GOT3 (cell line): Measurements from ENCODE around the gene SLC22A1.
"Not testable (repeated sequence)": the region's sequence is repeated elsewhere in the genome, so short reads cannot be mapped to it uniquely, and the experiment has no call there.

Source experiments
- DNase-seq: peaks from one replicate; lab custom pipeline; 2025; ENCODE audit warnings: mixed read lengths; lab: John Stamatoyannopoulos, UW

SLC22A1 gene

DNA sequence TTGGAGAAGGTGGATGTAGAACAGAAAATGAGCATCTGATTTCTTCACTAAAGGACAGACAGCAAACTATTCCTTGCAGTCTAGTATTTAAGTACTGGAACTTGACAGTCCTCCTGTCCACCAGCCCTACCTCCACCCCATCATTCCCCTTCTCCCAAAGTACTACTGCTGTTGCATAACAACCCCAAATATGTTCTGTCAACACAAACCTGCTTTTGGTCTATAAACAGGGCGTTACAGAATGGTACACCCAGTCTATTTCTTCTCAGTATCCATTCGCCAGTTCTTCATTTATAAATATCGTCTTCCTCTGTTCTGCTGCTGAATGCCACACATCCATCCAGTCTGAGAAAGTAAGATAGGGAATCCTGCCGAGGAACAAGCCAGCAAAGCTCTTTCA lies 27.7 kb upstream of the SLC22A1 start:
- no peak for DNase-seq

DNA sequence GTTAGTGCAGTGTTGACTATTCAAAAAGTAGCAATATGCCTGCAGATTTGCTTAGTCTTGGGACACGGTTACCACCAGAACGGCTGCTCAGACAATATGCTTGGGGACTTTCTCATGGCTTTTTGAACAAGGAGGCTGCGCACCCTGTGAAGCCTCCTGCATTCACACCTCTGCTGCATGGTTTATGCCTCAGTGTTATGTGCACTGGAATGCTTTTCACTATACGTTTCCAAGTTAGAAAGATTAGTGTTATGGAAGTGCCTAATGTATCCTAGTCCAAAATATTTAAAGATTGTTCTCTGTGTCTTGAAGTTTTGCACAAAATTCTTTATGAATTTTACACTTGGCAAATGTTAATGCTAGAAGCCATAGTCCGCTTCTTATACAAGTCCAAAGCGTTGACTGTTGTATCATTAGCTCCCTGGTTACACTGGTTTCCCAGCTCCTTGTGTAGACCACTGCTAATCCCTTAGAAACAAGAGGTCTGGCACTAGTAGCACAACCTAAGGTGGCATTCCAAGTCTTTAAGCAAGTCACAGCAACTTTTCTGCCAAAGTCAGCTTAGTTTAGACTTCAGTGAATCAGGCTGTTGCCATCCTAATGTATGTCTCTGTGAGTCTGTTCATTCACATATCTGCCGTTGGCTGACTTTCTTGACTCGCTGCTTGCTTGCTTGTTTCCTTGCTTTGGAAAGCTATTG lies 26.3 kb upstream of the SLC22A1 start:
- DNase-seq: no peak

DNA sequence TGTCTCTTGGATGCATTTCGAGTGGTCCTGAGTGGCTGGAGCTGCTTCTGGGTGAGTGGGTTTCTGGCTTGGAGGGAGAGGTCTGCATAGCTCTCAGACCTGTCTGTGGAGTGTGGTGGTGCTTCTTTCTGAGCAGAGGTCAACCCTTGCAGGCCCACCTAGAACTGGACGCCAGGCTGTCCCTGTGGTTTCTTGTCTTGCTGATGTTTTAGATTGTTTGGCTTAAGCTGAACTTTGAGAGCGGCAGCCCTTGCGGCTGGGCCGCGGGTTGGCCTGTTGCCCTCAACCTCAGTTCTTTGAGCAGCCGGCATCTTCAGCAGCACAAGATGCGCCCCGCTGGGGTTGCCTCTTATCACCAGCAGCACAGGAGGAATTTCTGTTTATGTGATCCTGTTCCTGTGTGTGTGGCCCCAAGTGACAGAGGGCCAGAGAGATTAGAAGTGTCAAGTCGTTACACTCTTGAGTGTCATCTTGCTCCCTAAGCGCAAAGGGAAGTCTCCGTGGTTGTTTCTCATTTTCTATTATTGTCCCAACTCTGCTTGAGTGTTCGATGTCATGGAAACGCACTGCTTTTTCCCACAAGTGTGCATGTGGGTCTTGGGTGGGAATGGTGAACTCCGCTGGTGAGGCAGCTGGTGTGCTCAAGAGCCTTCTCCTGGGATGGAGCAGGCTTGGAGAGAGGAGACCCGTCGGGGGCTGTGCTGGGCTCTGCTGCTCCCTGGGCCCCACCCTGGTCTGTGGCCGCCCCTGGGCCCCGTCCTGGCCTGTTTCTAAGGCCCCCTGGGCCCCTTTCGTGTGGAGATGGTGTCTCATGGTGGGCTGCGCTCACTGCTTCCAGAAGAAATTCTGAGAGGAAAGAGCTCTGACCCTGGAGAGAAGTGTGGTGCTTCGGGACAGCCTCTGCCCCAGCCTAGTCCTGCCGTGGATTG lies 20.1 kb upstream of the SLC22A1 start:
- no peak for DNase-seq

DNA sequence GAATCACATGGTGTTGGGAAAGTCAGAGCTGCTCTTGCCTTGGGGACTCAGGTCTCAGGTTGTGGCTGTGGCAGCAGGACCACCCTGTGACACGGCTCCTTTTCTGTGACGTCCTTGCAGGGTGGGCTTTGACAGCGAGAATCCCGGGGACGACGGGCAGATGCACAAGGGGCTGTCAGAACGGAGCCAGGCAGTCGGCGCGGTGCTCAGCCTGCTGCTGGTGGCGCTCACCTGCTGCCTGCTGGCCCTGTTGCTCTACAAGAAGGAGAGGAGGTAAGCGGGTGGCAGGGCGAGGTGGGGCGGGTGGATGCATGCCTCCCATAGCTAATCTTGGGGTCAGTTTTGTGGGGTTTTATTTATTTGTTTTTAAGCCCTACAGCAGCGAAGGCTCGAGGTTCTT lies 19.2 kb upstream of the SLC22A1 start:
- DNase-seq: no peak

DNA sequence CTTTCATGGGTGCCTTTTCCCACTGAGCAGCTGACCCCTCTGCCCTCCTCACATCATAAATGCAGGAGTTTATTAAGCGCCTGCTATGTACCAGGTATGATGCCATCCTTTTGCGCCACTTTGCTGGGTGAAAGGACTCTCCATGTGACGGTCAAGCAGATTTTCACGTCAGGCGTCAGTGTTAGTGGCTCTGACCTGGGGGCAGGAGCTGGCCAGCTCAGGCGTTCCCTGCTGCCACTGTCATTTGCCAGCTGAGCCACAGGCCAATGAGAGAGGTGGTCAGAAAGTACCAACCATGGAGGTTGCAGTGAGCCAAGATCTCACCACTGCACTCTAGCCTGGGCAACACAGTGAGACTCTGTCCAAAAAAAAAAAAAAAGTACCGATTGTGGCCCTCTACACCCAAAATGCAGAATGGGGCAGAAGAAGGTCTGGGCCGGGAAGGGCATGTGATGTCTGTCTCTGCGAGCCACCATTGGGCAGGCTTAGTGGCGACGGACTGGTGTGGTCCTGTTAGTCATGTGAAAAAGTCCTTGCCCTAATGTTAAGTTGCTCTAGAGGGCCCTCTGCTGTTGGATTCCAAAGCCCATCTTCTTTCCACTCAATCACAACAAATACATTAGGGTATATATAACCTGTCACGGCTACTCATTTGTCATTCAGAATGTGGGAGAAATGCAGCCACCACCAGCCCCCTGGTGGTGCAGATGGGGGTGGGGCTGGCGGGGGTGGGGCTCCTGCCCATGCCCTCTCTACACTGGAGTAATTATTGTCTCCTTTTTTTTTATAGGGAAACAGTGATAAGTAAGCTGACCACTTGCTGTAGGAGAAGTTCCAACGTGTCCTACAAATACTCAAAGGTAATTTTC lies 18.4 kb upstream of the SLC22A1 start:
- no peak for DNase-seq

DNA sequence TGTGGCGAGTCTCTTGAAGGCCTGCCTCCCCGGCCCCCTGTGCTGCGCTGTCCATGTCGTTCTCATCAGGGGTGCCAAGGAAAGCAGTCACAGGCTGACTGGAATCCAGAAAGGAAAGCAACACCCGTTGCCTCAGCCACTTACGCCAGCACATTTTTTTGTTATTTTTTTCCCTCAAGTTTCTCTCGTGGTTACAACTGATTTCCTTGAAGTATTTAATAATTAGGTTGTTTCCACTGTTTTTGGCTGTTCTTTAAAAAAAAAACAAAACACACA lies 17.9 kb upstream of the SLC22A1 start:
- no peak for DNase-seq

DNA sequence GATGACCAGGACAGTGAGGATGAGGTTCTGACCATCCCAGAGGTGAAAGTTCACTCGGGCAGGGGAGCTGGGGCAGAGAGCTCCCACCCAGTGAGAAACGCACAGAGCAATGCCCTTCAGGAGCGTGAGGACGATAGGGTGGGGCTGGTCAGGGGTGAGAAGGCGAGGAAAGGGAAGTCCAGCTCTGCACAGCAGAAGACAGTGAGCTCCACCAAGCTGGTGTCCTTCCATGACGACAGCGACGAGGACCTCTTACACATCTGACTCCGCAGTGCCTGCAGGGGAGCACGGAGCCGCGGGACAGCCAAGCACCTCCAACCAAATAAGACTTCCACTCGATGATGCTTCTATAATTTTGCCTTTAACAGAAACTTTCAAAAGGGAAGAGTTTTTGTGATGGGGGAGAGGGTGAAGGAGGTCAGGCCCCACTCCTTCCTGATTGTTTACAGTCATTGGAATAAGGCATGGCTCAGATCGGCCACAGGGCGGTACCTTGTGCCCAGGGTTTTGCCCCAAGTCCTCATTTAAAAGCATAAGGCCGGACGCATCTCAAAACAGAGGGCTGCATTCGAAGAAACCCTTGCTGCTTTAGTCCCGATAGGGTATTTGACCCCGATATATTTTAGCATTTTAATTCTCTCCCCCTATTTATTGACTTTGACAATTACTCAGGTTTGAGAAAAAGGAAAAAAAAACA lies 16.6 kb upstream of the SLC22A1 start:
- no peak for DNase-seq

DNA sequence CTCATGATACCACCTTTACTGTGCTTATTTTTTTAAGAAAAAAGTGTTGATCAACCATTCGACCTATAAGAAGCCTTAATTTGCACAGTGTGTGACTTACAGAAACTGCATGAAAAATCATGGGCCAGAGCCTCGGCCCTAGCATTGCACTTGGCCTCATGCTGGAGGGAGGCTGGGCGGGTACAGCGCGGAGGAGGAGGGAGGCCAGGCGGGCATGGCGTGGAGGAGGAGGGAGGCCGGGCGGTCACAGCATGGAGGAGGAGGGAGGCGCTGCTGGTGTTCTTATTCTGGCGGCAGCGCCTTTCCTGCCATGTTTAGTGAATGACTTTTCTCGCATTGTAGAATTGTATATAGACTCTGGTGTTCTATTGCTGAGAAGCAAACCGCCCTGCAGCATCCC lies 15.6 kb upstream of the SLC22A1 start:
- no peak for DNase-seq

DNA sequence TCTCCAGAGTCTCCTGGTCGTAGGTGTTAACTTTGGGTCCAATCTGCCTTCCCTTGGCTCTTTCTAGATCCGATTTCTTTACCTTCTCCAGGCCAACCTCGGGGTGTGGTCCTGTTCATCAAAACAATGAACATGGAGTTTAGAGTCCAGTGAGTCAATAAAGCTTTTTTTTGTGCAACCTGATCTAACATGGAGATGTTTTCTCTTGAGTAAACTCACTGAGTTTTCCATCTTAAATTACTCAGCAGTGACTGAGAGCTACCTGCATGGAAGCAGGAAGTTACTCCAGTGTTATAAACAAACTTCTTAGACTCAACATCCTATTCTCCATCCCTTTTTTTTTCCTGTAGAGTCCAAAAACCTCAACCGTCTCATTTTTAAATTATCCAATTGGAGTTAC lies 14.9 kb upstream of the SLC22A1 start:
- DNase-seq: no peak

DNA sequence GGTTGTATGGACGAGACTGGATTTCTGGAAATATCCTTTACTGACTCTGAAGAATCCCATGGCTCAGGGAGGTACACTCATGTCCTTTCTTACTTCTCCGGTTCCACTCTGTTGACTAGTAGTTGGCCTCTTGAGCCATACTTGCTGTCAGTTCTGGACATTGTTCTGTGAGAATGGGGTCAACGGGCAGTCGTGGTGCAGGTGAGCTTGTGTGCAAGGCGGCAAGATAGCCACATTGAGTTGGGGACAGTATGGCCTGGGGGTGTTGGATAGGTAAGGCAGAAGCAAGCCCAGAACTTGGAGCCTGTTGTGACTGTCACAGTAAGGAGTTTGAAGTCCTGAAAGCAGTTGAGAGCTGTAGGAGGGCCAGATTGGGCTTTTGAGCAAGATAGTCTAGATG lies 13.5 kb upstream of the SLC22A1 start:
- DNase-seq: no peak

DNA sequence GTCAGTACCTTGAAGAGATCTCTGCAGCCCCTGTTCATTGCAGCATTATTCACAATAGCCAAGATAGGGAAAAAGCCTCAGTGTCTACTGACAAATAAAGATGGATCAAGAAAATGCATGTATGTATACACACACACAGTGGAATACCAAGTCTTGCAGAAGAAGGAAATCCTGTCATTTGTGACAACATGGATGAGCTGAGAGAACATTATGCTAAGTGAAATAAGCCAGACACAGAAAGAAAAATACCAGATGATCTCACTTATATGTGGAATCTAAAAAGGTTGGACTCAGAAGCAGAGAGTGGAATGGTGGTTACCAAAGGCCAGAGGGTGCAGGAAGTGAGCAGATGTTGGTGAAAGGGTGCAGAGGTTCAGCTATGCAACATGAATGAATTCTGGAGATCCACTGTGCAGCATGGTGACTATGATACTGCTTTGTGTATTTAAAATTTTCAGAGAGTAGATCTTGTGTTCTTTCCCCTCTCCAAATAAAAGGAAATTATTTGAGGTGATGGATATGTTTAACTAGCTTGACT lies 11.0 kb upstream of the SLC22A1 start:
- no peak for DNase-seq

DNA sequence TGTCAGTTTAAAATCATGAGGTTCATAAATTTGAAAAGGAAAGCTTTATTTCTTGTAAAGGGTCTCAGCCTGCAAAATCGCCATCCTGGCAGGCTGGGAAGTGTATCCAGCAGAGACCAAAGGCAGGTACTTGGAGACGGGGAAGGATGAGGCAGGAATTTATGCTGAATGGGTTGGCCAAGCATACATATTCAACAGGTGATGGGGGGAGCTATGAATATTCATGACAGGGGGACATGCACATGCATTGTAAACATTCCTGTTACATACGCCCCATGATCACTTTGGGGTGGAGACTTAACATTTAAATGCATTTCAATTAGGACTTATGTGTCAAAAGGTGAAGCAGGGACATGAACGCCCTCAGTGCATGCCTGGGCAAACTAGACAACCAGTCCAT lies 9.8 kb upstream of the SLC22A1 start:
- no peak for DNase-seq

DNA sequence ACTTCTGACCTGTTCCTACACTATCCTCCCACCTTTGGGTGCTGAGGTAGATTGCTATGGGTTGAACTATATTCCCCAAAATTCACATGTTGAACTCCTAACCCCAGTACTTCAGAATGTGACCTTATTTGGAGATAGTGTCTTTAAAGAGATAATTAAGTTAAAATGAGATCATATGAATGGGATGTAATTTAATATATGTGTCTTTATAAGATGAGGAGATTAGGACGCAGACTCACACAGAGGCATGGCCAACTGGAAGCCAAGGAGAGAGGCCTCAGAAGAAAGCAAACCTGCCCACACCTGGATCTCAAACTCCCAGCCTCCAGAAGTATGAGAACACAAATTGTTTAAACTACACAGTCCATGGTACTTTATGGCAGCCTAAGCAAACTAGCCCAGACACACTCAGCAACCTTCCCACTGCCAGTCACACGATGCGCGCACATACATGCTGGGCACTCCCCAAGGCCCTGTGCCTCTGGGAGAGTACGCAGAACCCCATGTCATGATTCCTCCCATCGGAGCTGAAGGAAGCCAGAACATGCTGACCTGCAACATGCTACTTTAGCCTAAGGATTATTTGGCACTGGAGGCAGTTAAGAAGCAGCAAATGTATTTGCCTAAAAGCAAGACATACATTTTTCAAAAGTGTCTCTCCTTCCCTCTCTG lies 8.9 kb upstream of the SLC22A1 start:
- DNase-seq: no peak

DNA sequence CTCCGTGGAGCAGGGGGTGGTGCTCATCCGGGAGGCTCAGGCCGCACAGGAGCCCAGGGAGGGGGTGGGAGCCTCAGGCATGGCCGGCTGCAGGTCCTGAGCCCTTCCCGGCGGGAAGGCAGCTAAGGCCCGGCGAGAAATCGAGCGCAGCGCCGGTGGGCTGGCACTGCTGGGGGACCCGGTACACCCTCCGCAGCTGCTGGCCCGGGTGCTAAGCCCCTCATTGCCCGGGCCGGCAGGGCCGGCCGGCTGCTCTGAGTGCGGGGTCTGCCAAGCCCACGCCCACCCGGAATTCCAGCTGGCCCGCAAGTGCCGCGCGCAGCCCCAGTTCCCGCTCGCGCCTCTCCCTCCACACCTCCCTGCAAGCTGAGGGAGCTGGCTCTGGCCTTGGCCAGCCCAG lies 7.1 kb upstream of the SLC22A1 start:
- not testable (repeated sequence) for DNase-seq

DNA sequence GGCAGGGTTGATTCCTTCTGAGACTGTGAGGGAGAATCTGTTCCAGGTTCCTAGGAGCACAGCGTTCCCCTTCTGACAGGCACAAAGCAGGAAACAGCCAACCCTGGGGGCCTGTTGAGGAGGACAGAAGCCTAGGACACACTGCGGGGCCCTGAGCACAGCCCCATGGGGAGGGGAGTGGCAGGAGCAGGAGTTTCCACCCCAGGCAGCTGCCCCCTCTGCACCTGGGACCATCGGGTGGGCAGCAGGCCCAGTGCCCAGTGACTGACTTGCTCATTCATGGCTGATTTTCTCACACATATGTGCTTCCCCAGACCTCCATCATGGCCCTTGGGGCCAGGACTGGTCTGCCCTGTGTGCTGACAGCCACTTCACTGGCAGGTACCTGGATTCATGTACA lies 6.2 kb upstream of the SLC22A1 start:
- DNase-seq: no peak

DNA sequence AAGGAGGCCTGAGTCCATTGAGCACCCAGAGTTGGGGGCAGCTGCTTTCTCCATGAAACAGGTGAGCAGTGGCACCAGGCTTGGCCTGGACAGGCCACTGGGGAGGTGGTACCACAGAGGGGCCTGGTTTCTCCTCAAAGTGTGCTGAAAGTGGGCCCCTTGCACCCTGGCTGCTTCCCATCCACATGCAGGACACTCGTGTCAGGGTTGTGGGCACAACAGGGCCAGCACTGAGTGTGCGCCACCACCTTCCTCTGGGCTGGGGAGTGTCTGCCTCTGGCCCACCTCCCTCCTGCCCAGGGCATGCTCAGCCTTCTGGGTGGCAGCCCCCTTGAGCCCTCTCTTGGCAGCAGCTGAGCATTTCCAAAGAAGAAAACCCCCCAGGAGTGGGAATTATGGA lies 5.2 kb upstream of the SLC22A1 start:
- DNase-seq: no peak

DNA sequence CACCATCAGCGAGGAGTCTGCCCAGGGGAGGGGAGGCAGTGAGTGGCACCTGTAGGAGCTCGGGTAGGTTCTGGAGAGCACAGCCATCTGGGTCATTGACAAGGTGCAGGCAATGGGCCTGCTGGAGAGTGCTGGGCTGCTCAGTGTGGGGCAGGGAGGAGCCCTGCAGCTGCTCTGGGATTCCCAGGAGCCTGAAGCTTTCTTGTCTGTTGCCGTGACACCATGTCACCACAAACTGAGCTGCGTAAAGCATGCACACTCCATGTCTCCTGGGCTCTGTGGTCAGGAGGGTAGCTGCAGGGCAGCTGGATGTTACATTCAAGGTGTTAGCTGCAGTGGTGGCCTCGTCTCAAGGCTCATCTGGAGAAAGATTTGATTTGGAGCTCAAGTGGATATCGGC lies 4.5 kb upstream of the SLC22A1 start:
- no peak for DNase-seq

DNA sequence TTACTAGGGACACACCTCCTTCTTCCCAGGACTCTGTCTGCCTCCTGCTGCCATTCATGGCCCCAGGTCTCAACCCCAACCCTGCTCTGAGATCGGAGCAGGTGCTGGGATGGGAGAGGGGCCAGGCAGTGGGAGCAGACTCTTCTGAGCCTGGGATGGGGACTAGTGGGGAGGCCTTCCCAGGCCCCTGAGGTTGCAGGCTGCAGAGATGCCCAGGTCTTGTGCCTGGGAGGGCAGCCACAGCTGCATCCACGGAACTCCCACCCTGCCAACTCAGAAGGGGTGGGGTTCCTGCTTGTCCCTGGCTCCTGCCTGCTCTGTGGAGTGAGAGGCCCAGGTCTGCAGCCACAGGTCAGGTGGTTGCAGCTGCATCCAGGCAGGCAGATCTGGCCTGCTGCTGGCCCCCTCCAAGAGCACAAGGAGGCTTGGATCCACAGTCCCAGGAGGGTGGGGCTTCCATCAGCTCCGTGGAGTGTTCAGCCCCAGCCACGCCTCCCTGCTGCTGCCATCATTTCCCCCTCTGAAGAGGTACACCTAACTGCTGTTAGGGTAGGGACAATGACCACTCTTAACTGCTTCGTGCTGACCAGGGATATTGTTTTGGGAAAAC lies 2.9 kb upstream of the SLC22A1 start:
- DNase-seq: no peak

DNA sequence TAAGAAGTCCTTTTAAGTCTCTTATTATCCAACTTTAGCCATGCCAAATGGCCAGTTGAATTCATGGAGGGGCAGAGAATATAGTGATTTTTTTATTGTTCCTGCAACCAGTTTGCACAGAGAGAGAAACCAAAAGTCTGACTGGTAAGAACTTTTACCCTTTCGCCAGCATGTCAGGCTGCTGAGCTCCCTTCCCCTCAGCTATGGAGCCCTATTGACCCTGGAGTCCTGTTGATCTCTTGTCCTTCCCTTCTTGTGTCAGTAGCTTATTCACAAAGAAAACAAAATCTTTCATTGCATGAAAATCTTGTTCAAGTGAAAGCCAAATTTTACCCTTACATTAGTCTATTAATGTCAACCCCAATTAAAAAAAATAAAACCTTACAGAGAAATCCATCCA lies 1.5 kb upstream of the SLC22A1 start:
- DNase-seq: no peak

DNA sequence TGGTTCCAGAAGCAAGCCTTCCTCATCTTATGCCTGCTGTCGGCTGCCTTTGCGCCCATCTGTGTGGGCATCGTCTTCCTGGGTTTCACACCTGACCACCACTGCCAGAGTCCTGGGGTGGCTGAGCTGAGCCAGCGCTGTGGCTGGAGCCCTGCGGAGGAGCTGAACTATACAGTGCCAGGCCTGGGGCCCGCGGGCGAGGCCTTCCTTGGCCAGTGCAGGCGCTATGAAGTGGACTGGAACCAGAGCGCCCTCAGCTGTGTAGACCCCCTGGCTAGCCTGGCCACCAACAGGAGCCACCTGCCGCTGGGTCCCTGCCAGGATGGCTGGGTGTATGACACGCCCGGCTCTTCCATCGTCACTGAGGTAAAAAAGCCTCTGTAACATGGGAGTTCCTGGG lies 366 bp downstream of the SLC22A1 start:
- DNase-seq: no peak

DNA sequence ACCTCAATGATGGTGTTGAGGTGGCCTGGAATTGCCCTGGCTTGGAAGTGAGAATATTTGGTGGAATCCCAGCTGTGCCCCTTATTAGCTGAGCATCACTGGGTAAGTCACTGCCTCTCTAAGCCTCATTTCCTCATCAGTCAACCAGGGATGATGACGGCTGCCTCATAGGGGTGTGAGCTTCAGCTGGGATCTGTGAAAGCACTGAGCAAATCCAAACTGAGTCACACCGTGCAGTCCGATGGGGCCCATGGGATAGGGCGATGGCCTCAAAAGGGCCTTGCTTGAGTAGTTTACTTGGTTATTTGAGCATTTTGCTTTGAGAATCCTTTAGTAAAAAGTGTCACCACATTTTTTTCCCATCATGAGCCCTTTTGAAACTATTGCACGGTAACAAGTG lies 1.1 kb downstream of the SLC22A1 start:
- no peak for DNase-seq
